ENCODE measurements around the gene HIKESHI. TPM values are rescaled to one million over a fixed set of nuclear protein-coding genes. Genes with fewer than 3 reads are reported as not detected.

Gene HIKESHI
- total and polyA plus RNA-seq, 2 of the 13 experiments (the other 11 are each of a cell fraction or from before 2014, with no cell fraction given), result 67.8 to 74.8 TPM

- 0 out of 2 replicates have a peak, but pooled peaks have one; percentile 28 for TF ChIP-seq NCOR1 (IDR thresholded peaks at IDR 0.05; ENCODE audit: borderline replicate concordance, low read length)
- peak; percentile 52; the same call in 1 of the 2 replicates for TF ChIP-seq GFI1 (CRISPR knock-in tag; IDR thresholded peaks at IDR 0.05; ENCODE audit: borderline replicate concordance)
- TF ChIP-seq RXRA (CRISPR knock-in tag; IDR thresholded peaks at IDR 0.05), result peak; percentile 53; the same call in 1 of the 2 replicates
- no peak for TF ChIP-seq NPAS2 (CRISPR knock-in tag; IDR thresholded peaks at IDR 0.05; ENCODE audit: borderline replicate concordance)
- peak; percentile 11; the same call in 1 of the 2 replicates for TF ChIP-seq SP5 (CRISPR knock-in tag; IDR thresholded peaks at IDR 0.05; ENCODE audit: borderline replicate concordance, low read depth)
- no peak for TF ChIP-seq ZNF781 (CRISPR knock-in tag; IDR thresholded peaks at IDR 0.05; ENCODE audit: borderline replicate concordance, not compliant biosample characterization)
- TF ChIP-seq, protein P1, sequence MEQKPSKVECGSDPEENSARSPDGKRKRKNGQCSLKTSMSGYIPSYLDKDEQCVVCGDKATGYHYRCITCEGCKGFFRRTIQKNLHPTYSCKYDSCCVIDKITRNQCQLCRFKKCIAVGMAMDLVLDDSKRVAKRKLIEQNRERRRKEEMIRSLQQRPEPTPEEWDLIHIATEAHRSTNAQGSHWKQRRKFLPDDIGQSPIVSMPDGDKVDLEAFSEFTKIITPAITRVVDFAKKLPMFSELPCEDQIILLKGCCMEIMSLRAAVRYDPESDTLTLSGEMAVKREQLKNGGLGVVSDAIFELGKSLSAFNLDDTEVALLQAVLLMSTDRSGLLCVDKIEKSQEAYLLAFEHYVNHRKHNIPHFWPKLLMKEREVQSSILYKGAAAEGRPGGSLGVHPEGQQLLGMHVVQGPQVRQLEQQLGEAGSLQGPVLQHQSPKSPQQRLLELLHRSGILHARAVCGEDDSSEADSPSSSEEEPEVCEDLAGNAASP (CRISPR knock-in tag; IDR thresholded peaks at IDR 0.05; ENCODE audit: borderline replicate concordance), result peak; percentile 90; the same call in 1 of the 2 replicates
- peak; percentile 84 for TF ChIP-seq FOXA3 (CRISPR knock-in tag; IDR thresholded peaks at IDR 0.05)
- no peak for TF ChIP-seq NCOA1 (CRISPR knock-in tag; IDR thresholded peaks at IDR 0.05)
- no peak for TF ChIP-seq ZFP1 (CRISPR knock-in tag; IDR thresholded peaks at IDR 0.05)
- TF ChIP-seq RXRB (CRISPR knock-in tag; IDR thresholded peaks at IDR 0.05; ENCODE audit: borderline replicate concordance), result peak; percentile 93
- TF ChIP-seq ZNF570 (CRISPR knock-in tag; IDR thresholded peaks at IDR 0.05; ENCODE audit: borderline replicate concordance), result no peak
- no peak for TF ChIP-seq ZNF136 (CRISPR knock-in tag; IDR thresholded peaks at IDR 0.05; ENCODE audit: low read depth)
- no peak for TF ChIP-seq ZNF800 (CRISPR knock-in tag; IDR thresholded peaks at IDR 0.05)
These were observed 10.4 kb upstream of the HIKESHI start (continued) for GRCh38 chr11:86291466-86292262.

All from HepG2 (cell line).